Fibroblast of the aortic adventitia (primary cell): ENCODE data around the gene NFIA. TPM values are rescaled to one million over a fixed set of nuclear protein-coding genes. Genes with fewer than 3 reads are reported as not detected.
A peak's percentile ranks its signal among the peaks of the same experiment; 100 is the strongest.

Experiments used
- DNase-seq: peaks from one replicate; pipeline ENCODE4 v3.0.0-alpha.2; 2010; ENCODE audit warnings: low read depth
- H3K4me3 ChIP-seq: 2 replicates; pipeline ENCODE4 v1.5.1; 2011; ENCODE audit warnings: low read depth, mild to moderate bottlenecking, control low read depth, low read length, moderate library complexity
- total RNA-seq: library from RNA; depleted of rRNA; stranded (reverse); fragments of >200 nt; gene quantifications from 2 replicates; pipeline ENCODE4 v1.2.3, GENCODE V29; 2012; ENCODE audit warnings: low replicate concordance
- TF ChIP-seq, protein P1 (sequence below): IDR thresholded peaks from 2 replicates; pipeline ENCODE4 v1.5.1; 2011; ENCODE audit warnings: mild to moderate bottlenecking, low read length, control low read depth, inconsistent platforms; ENCODE audit not compliant: insufficient read depth

NFIA gene
- total RNA-seq, 1 donor = 32.0 TPM

DNA sequence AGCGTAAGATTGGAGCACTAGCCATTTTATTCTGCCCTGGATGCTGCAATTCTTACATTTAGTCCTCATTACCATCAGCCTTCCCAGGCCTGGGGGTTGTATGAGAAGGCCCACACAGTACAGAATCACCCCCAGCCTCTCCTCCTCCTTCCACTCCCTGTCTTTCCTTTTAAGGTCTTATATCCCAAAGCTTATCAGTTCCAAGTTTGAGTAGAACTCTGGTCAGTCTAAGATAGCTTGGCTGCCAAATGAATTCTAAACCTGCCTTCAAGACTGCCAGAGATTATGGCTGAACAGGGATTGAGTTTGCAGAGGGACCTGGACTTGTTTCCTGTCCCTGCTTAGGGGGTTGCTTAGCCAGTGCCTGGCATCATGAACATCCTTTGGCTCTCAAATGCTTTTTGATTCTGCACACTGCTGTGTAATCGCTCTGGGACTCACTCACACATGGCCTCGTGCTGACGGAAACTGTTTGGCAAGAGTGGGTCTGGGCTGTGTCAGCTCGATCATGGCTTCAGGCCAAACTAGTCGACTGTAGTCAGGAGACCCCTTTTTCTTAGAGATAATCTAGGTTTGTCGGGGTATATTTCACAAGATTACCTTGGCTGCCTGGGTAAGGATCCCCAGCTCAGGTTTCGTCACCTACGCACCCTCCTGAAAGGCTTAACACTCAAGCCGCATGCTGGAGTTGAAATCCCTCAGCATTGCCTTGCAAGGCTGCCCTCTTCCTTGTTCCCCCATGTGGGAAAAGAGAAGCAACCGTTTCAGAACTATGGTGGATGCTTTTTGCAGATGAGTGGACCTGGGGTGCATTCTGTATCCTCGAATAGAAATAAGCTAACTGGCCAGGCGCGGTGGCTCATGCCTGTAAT, 252.6 kb downstream of the NFIA start:
- TF ChIP-seq, protein P1, sequence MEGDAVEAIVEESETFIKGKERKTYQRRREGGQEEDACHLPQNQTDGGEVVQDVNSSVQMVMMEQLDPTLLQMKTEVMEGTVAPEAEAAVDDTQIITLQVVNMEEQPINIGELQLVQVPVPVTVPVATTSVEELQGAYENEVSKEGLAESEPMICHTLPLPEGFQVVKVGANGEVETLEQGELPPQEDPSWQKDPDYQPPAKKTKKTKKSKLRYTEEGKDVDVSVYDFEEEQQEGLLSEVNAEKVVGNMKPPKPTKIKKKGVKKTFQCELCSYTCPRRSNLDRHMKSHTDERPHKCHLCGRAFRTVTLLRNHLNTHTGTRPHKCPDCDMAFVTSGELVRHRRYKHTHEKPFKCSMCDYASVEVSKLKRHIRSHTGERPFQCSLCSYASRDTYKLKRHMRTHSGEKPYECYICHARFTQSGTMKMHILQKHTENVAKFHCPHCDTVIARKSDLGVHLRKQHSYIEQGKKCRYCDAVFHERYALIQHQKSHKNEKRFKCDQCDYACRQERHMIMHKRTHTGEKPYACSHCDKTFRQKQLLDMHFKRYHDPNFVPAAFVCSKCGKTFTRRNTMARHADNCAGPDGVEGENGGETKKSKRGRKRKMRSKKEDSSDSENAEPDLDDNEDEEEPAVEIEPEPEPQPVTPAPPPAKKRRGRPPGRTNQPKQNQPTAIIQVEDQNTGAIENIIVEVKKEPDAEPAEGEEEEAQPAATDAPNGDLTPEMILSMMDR = no peak
- peak; percentile 49 for DNase-seq
- no peak overlapping the region for H3K4me3 ChIP-seq

- TF ChIP-seq, protein P1 = no peak
- no peak overlapping the region for H3K4me3 ChIP-seq
- no peak for DNase-seq
Measured at GRCh38 chr1:61337037-61337436, 254.7 kb downstream of the NFIA start.

DNA sequence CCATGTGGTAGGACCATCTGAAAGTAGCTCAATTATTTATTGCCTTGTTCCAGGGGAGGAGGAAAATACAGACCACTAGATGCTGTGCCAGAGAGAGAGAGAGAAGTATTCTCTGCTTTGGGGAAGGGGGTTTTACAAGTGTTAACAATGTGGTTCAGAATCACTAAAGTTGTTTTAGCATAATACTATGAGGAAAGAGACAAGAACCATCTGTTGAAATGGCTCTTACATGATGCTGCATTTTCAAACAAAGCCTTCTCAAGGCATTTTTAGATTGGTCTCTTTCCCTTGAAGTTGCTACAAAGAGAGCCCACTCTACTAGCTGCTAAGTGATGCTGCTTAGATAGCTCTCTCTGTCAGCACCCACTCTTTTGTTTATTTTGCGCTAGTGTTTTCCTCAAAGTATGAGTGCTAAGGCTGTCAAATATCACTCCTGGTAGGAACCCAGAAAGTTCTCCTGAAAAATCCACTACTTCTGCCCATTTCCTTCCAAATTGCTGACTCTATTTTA, 255.1 kb downstream of the NFIA start:
- TF ChIP-seq, protein P1 = no peak
- peak overlapping the region; percentile 27 for H3K4me3 ChIP-seq
- DNase-seq = peak; percentile 59

- DNase-seq = peak; percentile 88
- H3K4me3 ChIP-seq = peak overlapping the region; percentile 27
- TF ChIP-seq, protein P1 = peak; percentile 72
Measured at GRCh38 chr1:61337981-61338848, 255.9 kb downstream of the NFIA start.

DNA sequence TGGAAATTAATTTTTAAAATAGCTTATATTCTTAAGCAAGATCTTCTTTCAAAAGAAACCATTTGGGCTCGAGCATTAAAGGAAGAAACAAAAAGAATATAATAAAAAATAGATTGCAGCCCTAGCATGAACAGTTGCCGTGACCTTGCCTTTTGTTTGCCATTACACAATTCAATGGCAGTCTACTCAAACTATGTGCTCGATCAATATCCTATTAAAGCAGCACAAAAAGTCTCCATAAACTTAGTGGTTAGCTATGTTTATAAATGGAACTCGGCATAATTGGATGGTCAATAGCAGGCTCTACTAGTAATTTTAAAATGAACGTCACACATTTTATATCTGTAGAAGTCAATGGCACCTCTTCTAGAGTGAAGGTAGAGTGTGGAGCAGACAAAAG, 256.5 kb downstream of the NFIA start:
- DNase-seq = no peak
- H3K4me3 ChIP-seq = no peak overlapping the region
- TF ChIP-seq, protein P1 = no peak

DNA sequence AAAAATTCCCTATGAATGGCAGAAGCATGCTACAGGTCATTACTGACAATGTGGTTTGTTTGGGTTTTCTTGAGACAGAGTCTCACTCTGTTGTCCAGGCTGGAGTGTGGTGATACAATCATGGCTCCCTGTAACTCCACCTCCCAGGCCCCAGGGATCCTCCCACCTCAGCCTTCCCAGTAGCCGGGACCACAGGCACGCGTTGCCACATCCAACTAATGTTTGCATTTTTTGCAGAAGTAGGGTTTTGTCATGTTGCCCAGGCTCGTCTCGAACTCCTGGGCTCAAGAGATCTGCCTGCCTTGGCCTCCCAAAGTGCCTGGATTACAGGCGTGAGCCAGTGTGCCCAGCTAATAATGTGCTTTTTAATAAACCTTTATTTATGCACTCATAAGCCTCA, 259.1 kb downstream of the NFIA start:
- DNase-seq = no peak
- TF ChIP-seq, protein P1 = no peak
- H3K4me3 ChIP-seq = no peak overlapping the region
